A549 (cell line): ENCODE results near the gene CPLX4. TPM values are rescaled to one million over a fixed set of nuclear protein-coding genes. Genes with fewer than 3 reads are reported as not detected.

Experiments used
- ATAC-seq, 2 experiments: fragments of 200-7000 bp in 1 of 2; fragments of >200 bp in 1 of 2; cut with Nextera tagmentation in 1 of 2; cut with Tn5 transposase in 1 of 2; 3 replicates each; pipeline versions ENCODE4 v1.8.0 to v1.9.1; 2018 to 2020; ENCODE audit warnings: mild to moderate bottlenecking in 1 of 2, moderate library complexity in 1 of 2
- CTCF ChIA-PET: fragments of 300-600 bp; sonication (Branson Sonifier 250); formaldehyde crosslinking; extraction: SDS; loops from one replicate; lab custom pipeline; 2021; ENCODE audit warnings: antibody characterized with exemption, inconsistent platforms; lab: Yijun Ruan, JAX
- POLR2A ChIA-PET: fragments of 350-600 bp; formaldehyde crosslinking; extraction: SDS; loops from one replicate; lab custom pipeline; 2021; ENCODE audit warnings: antibody characterized with exemption, inconsistent platforms; lab: Yijun Ruan, JAX
- DNase-seq, 2 experiments: peaks; one replicate each; pipeline versions ENCODE4 v3.0.0 to v3.0.0-alpha.2; 2011 to 2016; ENCODE audit warnings: low read depth in 1 of 2, low spot score in 1 of 2
- FAIRE-seq: peaks from 2 replicates; lab custom pipeline; 2011; peaks lifted over from hg19 to GRCh38; lab: Jason Lieb, UNC
- H3K27ac ChIP-seq, 2 experiments: fragments of >200 bp; sonication (Bioruptor Twin); formaldehyde crosslinking; 3 replicates each; pipeline ENCODE4 v1.5.1; 2016 to 2017
- H3K4me1 ChIP-seq: fragments of >200 bp; sonication (Bioruptor Twin); formaldehyde crosslinking; 3 replicates; pipeline ENCODE4 v1.6.1; 2016
- H3K4me2 ChIP-seq: fragments of >200 bp; sonication (Bioruptor Twin); formaldehyde crosslinking; 3 replicates; pipeline ENCODE4 v1.6.1; 2016
- H3K4me3 ChIP-seq: fragments of >200 bp; sonication (Bioruptor Twin); formaldehyde crosslinking; 3 replicates; pipeline ENCODE4 v1.5.1; 2016
- H3K9me3 ChIP-seq: fragments of >200 bp; sonication (Bioruptor Twin); formaldehyde crosslinking; 3 replicates; pipeline ENCODE4 v1.6.1; 2016
- CEBPB ChIP-seq, 2 experiments: fragments of >200 bp in 1 of 2; sonication (Bioruptor Twin) in 1 of 2; formaldehyde crosslinking in 1 of 2; IDR thresholded peaks; 2 replicates each; pipeline ENCODE4 v1.6.1; 2012 to 2016
- CHD2 ChIP-seq: fragments of 150-350 bp; IDR thresholded peaks from 2 replicates; pipeline ENCODE4 v1.6.1; 2014; ENCODE audit warnings: low read length; ENCODE audit not compliant: partially characterized antibody
- CHD4 ChIP-seq: fragments of 200-600 bp; sonication (generic); IDR thresholded peaks from 2 replicates; pipeline ENCODE4 v1.6.1; 2016; ENCODE audit warnings: antibody characterized with exemption, mild to moderate bottlenecking, borderline replicate concordance
- E2F6 ChIP-seq: IDR thresholded peaks from 2 replicates; pipeline ENCODE4 v1.6.1; 2012; ENCODE audit warnings: low read depth, borderline replicate concordance
- EHF ChIP-seq: fragments of 250-450 bp; sonication (Bioruptor Pico); IDR thresholded peaks from 2 replicates; pipeline ENCODE4 v1.5.0; 2020; ENCODE audit warnings: mild to moderate bottlenecking
- EP300 ChIP-seq, 2 experiments: fragments of >200 bp; sonication (Bioruptor Twin); formaldehyde crosslinking; IDR thresholded peaks; 2 replicates in 1 of 2; 3 replicates in 1 of 2; pipeline ENCODE4 v1.6.1; 2016 to 2017
- ESRRA ChIP-seq: fragments of 150-350 bp; IDR thresholded peaks from 2 replicates; pipeline ENCODE4 v1.6.1; 2014; ENCODE audit warnings: mild to moderate bottlenecking, low read length, borderline replicate concordance
- FOSB ChIP-seq: fragments of 250-450 bp; sonication (Bioruptor Pico); IDR thresholded peaks from 2 replicates; pipeline ENCODE4 v1.5.0; 2020; ENCODE audit warnings: mild to moderate bottlenecking, moderate library complexity
- HDAC2 ChIP-seq: fragments of 200-600 bp; sonication (generic); IDR thresholded peaks from 2 replicates; pipeline ENCODE4 v1.6.1; 2016
- JUNB ChIP-seq: fragments of >200 bp; sonication (Bioruptor Twin); formaldehyde crosslinking; IDR thresholded peaks from 2 replicates; pipeline ENCODE4 v1.6.1; 2016
- KDM1A ChIP-seq: fragments of 200-600 bp; sonication (generic); IDR thresholded peaks from 2 replicates; pipeline ENCODE4 v1.6.1; 2016; ENCODE audit warnings: low read depth, mild to moderate bottlenecking
- MAFK ChIP-seq: fragments of 450-650 bp; IDR thresholded peaks from 2 replicates; pipeline ENCODE4 v1.6.1; 2014; ENCODE audit not compliant: partially characterized antibody
- MAZ ChIP-seq: fragments of 150-350 bp; IDR thresholded peaks from 2 replicates; pipeline ENCODE4 v1.6.1; 2014; ENCODE audit warnings: antibody characterized with exemption, low read depth, low read length, borderline replicate concordance
- NR3C1 ChIP-seq: fragments of >200 bp; sonication (Bioruptor Twin); formaldehyde crosslinking; IDR thresholded peaks from 3 replicates; pipeline ENCODE4 v1.6.1; 2017
- RARB ChIP-seq: fragments of 250-450 bp; sonication (Bioruptor Pico); IDR thresholded peaks from 2 replicates; pipeline ENCODE4 v1.8.0; 2021; ENCODE audit warnings: mild to moderate bottlenecking, moderate library complexity
- SREBF2 ChIP-seq: fragments of 450-650 bp; IDR thresholded peaks from 2 replicates; pipeline ENCODE4 v1.6.1; 2014; ENCODE audit warnings: mild to moderate bottlenecking, moderate library complexity
- ZC3H11A ChIP-seq: fragments of 450-650 bp; IDR thresholded peaks from 2 replicates; pipeline ENCODE4 v1.6.1; 2014; ENCODE audit warnings: antibody characterized with exemption, mild to moderate bottlenecking
- ZFP36 ChIP-seq: fragments of 450-650 bp; IDR thresholded peaks from 2 replicates; pipeline ENCODE4 v1.6.1; 2014; ENCODE audit warnings: borderline replicate concordance; ENCODE audit not compliant: partially characterized antibody
- ZNF302 ChIP-seq: fragments of 250-450 bp; sonication (Bioruptor Pico); IDR thresholded peaks from 2 replicates; pipeline ENCODE4 v1.9.0; 2021; ENCODE audit warnings: inconsistent platforms, mild to moderate bottlenecking, moderate library complexity
- WGBS: methylation state at CpG from one replicate; pipeline ENCODE4 v1.1.6; 2017; ENCODE audit errors: missing lambda C conversion rate; 5-methylcytosine and 5-hydroxymethylcytosine counted together
- polyA minus RNA-seq: library from RNA; depleted of rRNA, polyadenylated mRNA; stranded (reverse); fragments of >200 nt; gene quantifications from 2 replicates; pipeline ENCODE4 v1.2.3, GENCODE V29; 2011; rRNA and poly(A)+ RNA removed
- polyA plus RNA-seq, 4 experiments: library from polyadenylated mRNA; depleted of rRNA in 3 of 4; stranded (reverse); fragments of >200 nt; fragmentation: RNase III in 1 of 4; extraction: RNeasy Plus Mini Kit Qiagen cat#74134 plus additional on column Dnase treatment in 1 of 4; gene quantifications; 2 replicates in 3 of 4; 3 replicates in 1 of 4; pipeline ENCODE4 v1.2.3, GENCODE V29; 2011 to 2017
- TF ChIP-seq, protein P1 (sequence below): fragments of >200 bp; sonication (Bioruptor Twin); formaldehyde crosslinking; IDR thresholded peaks from 3 replicates; pipeline ENCODE4 v1.5.1; 2016
- TF ChIP-seq, protein P2 (sequence below): fragments of 250-450 bp; sonication (Bioruptor Pico); IDR thresholded peaks from 2 replicates; pipeline ENCODE4 v1.5.0; 2020; ENCODE audit warnings: low read depth, mild to moderate bottlenecking, moderate library complexity

Gene CPLX4, protein sequence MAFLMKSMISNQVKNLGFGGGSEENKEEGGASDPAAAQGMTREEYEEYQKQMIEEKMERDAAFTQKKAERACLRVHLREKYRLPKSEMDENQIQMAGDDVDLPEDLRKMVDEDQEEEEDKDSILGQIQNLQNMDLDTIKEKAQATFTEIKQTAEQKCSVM
- polyA plus RNA-seq (2011; rRNA removed) (not detected in 2 replicates), polyA plus RNA-seq (2017; fragmentation: RNase III; extraction: RNeasy Plus Mini Kit Qiagen cat#74134 plus additional on column Dnase treatment) (not detected in 3 replicates), polyA minus RNA-seq (not detected in 2 replicates)
- polyA plus RNA-seq (2012; cell fraction: cytosol; rRNA removed) = not detected in 2 replicates
- polyA plus RNA-seq (2012; cell fraction: nucleus; rRNA removed) = not detected in 2 replicates

- no peaks in the 10 kb centered on the region for H3K4me1 ChIP-seq
- no peak within 1 kb of the TSS for H3K4me2 ChIP-seq
- DNase-seq (no peak), FAIRE-seq (no peak), ATAC-seq (no peak)
- no peak for TF ChIP-seq E2F6
- no peak for TF ChIP-seq EP300 (IDR thresholded peaks at IDR 0.05)
- TF ChIP-seq MAZ = no peak
- TF ChIP-seq CEBPB (IDR thresholded peaks at IDR 0.05) = no peak
- no peak for TF ChIP-seq SREBF2
- no peak for TF ChIP-seq KDM1A
- TF ChIP-seq CHD2 = no peak
- no peak for TF ChIP-seq MAFK
- TF ChIP-seq, protein P1, sequence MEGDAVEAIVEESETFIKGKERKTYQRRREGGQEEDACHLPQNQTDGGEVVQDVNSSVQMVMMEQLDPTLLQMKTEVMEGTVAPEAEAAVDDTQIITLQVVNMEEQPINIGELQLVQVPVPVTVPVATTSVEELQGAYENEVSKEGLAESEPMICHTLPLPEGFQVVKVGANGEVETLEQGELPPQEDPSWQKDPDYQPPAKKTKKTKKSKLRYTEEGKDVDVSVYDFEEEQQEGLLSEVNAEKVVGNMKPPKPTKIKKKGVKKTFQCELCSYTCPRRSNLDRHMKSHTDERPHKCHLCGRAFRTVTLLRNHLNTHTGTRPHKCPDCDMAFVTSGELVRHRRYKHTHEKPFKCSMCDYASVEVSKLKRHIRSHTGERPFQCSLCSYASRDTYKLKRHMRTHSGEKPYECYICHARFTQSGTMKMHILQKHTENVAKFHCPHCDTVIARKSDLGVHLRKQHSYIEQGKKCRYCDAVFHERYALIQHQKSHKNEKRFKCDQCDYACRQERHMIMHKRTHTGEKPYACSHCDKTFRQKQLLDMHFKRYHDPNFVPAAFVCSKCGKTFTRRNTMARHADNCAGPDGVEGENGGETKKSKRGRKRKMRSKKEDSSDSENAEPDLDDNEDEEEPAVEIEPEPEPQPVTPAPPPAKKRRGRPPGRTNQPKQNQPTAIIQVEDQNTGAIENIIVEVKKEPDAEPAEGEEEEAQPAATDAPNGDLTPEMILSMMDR = no peak
- no peak for TF ChIP-seq ZNF302 (CRISPR knock-in tag)
- ChIA-PET POLR2A (interaction anchor here (0.6 kb wide), 1 partner anchor 590 kb away, joined by 3 read pairs; no protein-coding TSS in a partner anchor), CTCF (interaction anchor here (0.6 to 2.6 kb wide), 4 partner anchors 9 to 84 kb away, joined by 3 to 9 read pairs (median 5); no protein-coding TSS in a partner anchor)
- H3K4me3 ChIP-seq = no peak within 1 kb of the TSS
- WGBS = 55% methylated on average over 4 of the region's 4 CpGs
- H3K9me3 ChIP-seq = no peaks in the 10 kb centered on the region
- no peak within 1 kb of the TSS for H3K27ac ChIP-seq
These were observed at the start of gene CPLX4 for GRCh38 chr18:59318460-59319050. TSS of gene CPLX4 (minus strand) at chr18:59318649. CDS start at chr18:59318462, 187 bp downstream.

GRCh38 chr18:59360381-59360780 is 41.9 kb upstream of the CPLX4 start:
- ChIA-PET CTCF (interaction anchor here (1.8 kb wide), 1 partner anchor 42 kb away, joined by 8 read pairs; no protein-coding TSS in a partner anchor), POLR2A (no interaction called here)
- no peak for TF ChIP-seq RARB (CRISPR knock-in tag)
- TF ChIP-seq CHD4 = no peak
- no peak for TF ChIP-seq HDAC2
- no peak for TF ChIP-seq MAZ
- TF ChIP-seq ZC3H11A = no peak
- TF ChIP-seq CHD2 = no peak
- no peak for TF ChIP-seq FOSB
- no peak for TF ChIP-seq ZNF302 (CRISPR knock-in tag)
- no peak for TF ChIP-seq JUNB
- TF ChIP-seq EHF (CRISPR knock-in tag) = no peak
- TF ChIP-seq NR3C1 = no peak
- TF ChIP-seq, protein P2, sequence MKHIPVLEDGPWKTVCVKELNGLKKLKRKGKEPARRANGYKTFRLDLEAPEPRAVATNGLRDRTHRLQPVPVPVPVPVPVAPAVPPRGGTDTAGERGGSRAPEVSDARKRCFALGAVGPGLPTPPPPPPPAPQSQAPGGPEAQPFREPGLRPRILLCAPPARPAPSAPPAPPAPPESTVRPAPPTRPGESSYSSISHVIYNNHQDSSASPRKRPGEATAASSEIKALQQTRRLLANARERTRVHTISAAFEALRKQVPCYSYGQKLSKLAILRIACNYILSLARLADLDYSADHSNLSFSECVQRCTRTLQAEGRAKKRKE = no peak
- no peak for TF ChIP-seq ZFP36
- no peak for TF ChIP-seq ESRRA
- Histone ChIP-seq H3K4me3 (no peak overlapping the region), H3K27ac (no peak overlapping the region), H3K4me1 (peaks cover 17% of the 10 kb centered on the region; the same call in 2 of the 3 replicates), H3K9me3 (no peaks in the 10 kb centered on the region), H3K4me2 (no peak overlapping the region; the same call in 2 of the 3 replicates)
- FAIRE-seq (no peak), DNase-seq (no peak), ATAC-seq (no peak)
- WGBS = 92% methylated on average over 3 of the region's 3 CpGs
